Small intestine (tissue), 7 donors: ENCODE measurements around the gene IFT122. TPM values are rescaled to one million over a fixed set of nuclear protein-coding genes. Genes with fewer than 3 reads are reported as not detected.

Experiments
- DNase-seq, 2 donors: peaks; one replicate each; pipeline versions ENCODE4 v3.0.0 to v3.0.0-alpha.2; 2013
- FAIRE-seq: peaks from 2 replicates; lab custom pipeline; 2012; peaks lifted over from hg19 to GRCh38; lab: Jason Lieb, UNC
- H3K27ac ChIP-seq, 3 donors: one replicate each; pipeline ENCODE4 v1.5.1; 2013; ENCODE audit warnings: low read length in 2 of 3, mild to moderate bottlenecking in 2 of 3, control low read depth in 1 of 3, inconsistent platforms in 1 of 3, low read depth in 1 of 3, moderate library complexity in 1 of 3
- H3K27me3 ChIP-seq, 3 donors: one replicate each; pipeline ENCODE4 v1.6.1; 2013; ENCODE audit warnings: low read length in 3 of 3, inconsistent platforms in 1 of 3; ENCODE audit not compliant: control insufficient read depth in 3 of 3, insufficient read depth in 3 of 3
- H3K36me3 ChIP-seq, 3 donors: one replicate each; pipeline ENCODE4 v1.6.1; 2013; ENCODE audit warnings: low read length in 3 of 3, inconsistent platforms in 1 of 3, low read depth in 1 of 3, mild to moderate bottlenecking in 1 of 3, moderate library complexity in 1 of 3; ENCODE audit not compliant: control insufficient read depth in 3 of 3, insufficient read depth in 2 of 3
- H3K4me1 ChIP-seq, 3 donors: one replicate each; pipeline ENCODE4 v1.6.1; 2013; ENCODE audit warnings: low read length in 2 of 3, inconsistent platforms in 1 of 3, low read depth in 1 of 3, mild to moderate bottlenecking in 1 of 3, moderate library complexity in 1 of 3; ENCODE audit not compliant: control insufficient read depth in 3 of 3, insufficient read depth in 2 of 3
- H3K4me3 ChIP-seq, 3 donors: one replicate each; pipeline ENCODE4 v1.5.1; 2013; ENCODE audit warnings: low read length in 3 of 3, control low read depth in 1 of 3, inconsistent platforms in 1 of 3, low read depth in 1 of 3, mild to moderate bottlenecking in 1 of 3, moderate library complexity in 1 of 3
- H3K9me3 ChIP-seq, 2 donors: one replicate each; pipeline ENCODE4 v1.6.1; 2013; ENCODE audit warnings: low read depth in 1 of 2, low read length in 1 of 2; ENCODE audit not compliant: control insufficient read depth in 2 of 2, insufficient read depth in 1 of 2
- WGBS, 3 donors: extraction: QIAGEN DNeasy Blood & Tissue Kit; methylation state at CpG; one replicate each; pipeline ENCODE4 v1.1.7; 2013; 5-methylcytosine and 5-hydroxymethylcytosine counted together
- polyA plus RNA-seq, 4 donors: library from polyadenylated mRNA; stranded (reverse) in 3 of 4; unstranded in 1 of 4; fragments of 200-250 nt in 3 of 4; fragments of 120-200 nt in 1 of 4; gene quantifications; one replicate each; pipeline versions ENCODE4 v1.2.1 to v1.2.3, GENCODE V29; 2013
- donor health status: healthy with polysubstance abuse.
- donor health status: control.
- donor health status: control.
- donor health status: Bipolar disorder and iron deficiency.
- donor health status: healthy.

IFT122 gene
- polyA plus RNA-seq, 4 donors, result 5.1 to 31.9 (median 9.1) TPM

GRCh38 chr3:129399895-129400357 is 40.1 kb upstream of the IFT122 start:
- peaks cover 0 to 16% (median 0%) of the 10 kb centered on the region in 3 donors for H3K36me3 ChIP-seq
- peak overlapping the region in 1 of 3 donors; percentile 60 for H3K27ac ChIP-seq
- DNase-seq, result no peak
- H3K4me1 ChIP-seq, result peaks cover 2 to 6% (median 5%) of the 10 kb centered on the region in 3 donors
- peak overlapping the region in 1 of 3 donors; percentile 89 for H3K4me3 ChIP-seq
- H3K27me3 ChIP-seq, result no peaks in the 10 kb centered on the region
- 38 to 47% (median 41%) methylated on average over 8 of the region's 8 CpGs for WGBS, 3 donors
- no peaks in the 10 kb centered on the region for H3K9me3 ChIP-seq
- FAIRE-seq, result no peak

- no peak overlapping the region for H3K4me3 ChIP-seq
- H3K4me1 ChIP-seq, result peaks cover 2 to 6% (median 5%) of the 10 kb centered on the region in 3 donors
- no peak overlapping the region for H3K27ac ChIP-seq
- no peaks in the 10 kb centered on the region for H3K36me3 ChIP-seq
- no peak for DNase-seq
- no peaks in the 10 kb centered on the region for H3K9me3 ChIP-seq
- 73 to 80% (median 74%) methylated on average over 7 of the region's 7 CpGs for WGBS, 3 donors
- H3K27me3 ChIP-seq, result no peaks in the 10 kb centered on the region
- FAIRE-seq, result no peak
Observed at GRCh38 chr3:129402210-129402609, 37.8 kb upstream of the IFT122 start.

- Histone ChIP-seq H3K36me3 (no peaks in the 10 kb centered on the region), H3K4me1 (peaks cover 2 to 6% (median 5%) of the 10 kb centered on the region in 3 donors), H3K27me3 (no peaks in the 10 kb centered on the region), H3K27ac (no peak overlapping the region), H3K9me3 (no peaks in the 10 kb centered on the region), H3K4me3 (no peak overlapping the region)
- DNase-seq (no peak), FAIRE-seq (no peak)
- 94 to 100% (median 94%) methylated on average over 4 of the region's 4 CpGs for WGBS, 3 donors
Observed at GRCh38 chr3:129402616-129403015, 37.4 kb upstream of the IFT122 start.

- no peaks in the 10 kb centered on the region for H3K36me3 ChIP-seq
- H3K27me3 ChIP-seq, result no peaks in the 10 kb centered on the region
- no peaks in the 10 kb centered on the region for H3K9me3 ChIP-seq
- no peak for DNase-seq
- no peak overlapping the region for H3K4me3 ChIP-seq
- 82 to 86% (median 84%) methylated on average over 7 of the region's 7 CpGs for WGBS, 3 donors
- H3K27ac ChIP-seq, result no peak overlapping the region
- peaks cover 0 to 3% (median 2%) of the 10 kb centered on the region in 3 donors for H3K4me1 ChIP-seq
- FAIRE-seq, result no peak
Observed at GRCh38 chr3:129403450-129403849, 36.6 kb upstream of the IFT122 start.

- no peaks in the 10 kb centered on the region for H3K9me3 ChIP-seq
- WGBS, 3 donors, result 80 to 84% (median 82%) methylated on average over 8 of the region's 8 CpGs
- DNase-seq (no peak), FAIRE-seq (no peak)
- H3K4me3 ChIP-seq, result no peak overlapping the region
- H3K4me1 ChIP-seq, result no peaks in the 10 kb centered on the region
- no peaks in the 10 kb centered on the region for H3K36me3 ChIP-seq
- H3K27ac ChIP-seq, result no peak overlapping the region
- H3K27me3 ChIP-seq, result no peaks in the 10 kb centered on the region
Observed at GRCh38 chr3:129404130-129404529, 35.9 kb upstream of the IFT122 start.

GRCh38 chr3:129404610-129405009 is 35.4 kb upstream of the IFT122 start:
- Histone ChIP-seq H3K36me3 (no peaks in the 10 kb centered on the region), H3K9me3 (no peaks in the 10 kb centered on the region), H3K4me1 (no peaks in the 10 kb centered on the region), H3K27me3 (no peaks in the 10 kb centered on the region), H3K27ac (no peak overlapping the region), H3K4me3 (no peak overlapping the region)
- 80 to 86% (median 85%) methylated on average over 5 of the region's 5 CpGs for WGBS, 3 donors
- no peak for DNase-seq
- no peak for FAIRE-seq

GRCh38 chr3:129409541-129409940 is 30.5 kb upstream of the IFT122 start:
- H3K4me1 ChIP-seq, result peaks cover 4 to 22% (median 4%) of the 10 kb centered on the region in 3 donors
- H3K27ac ChIP-seq, result no peak overlapping the region
- WGBS, 3 donors, result 74 to 85% (median 75%) methylated on average over 2 of the region's 2 CpGs
- no peaks in the 10 kb centered on the region for H3K27me3 ChIP-seq
- no peaks in the 10 kb centered on the region for H3K36me3 ChIP-seq
- no peak overlapping the region for H3K4me3 ChIP-seq
- H3K9me3 ChIP-seq, result no peaks in the 10 kb centered on the region
- FAIRE-seq (no peak), DNase-seq (no peak)

- no peak for FAIRE-seq
- WGBS, 3 donors, result 92 to 95% (median 93%) methylated on average over 17 of the region's 17 CpGs
Observed at GRCh38 chr3:129410971-129411370, 29.1 kb upstream of the IFT122 start.

More at GRCh38 chr3:129410971-129411370, 29.1 kb upstream of the IFT122 start:
- Histone ChIP-seq H3K4me1 (peaks cover 4 to 25% (median 4%) of the 10 kb centered on the region in 3 donors), H3K4me3 (no peak overlapping the region), H3K9me3 (no peaks in the 10 kb centered on the region), H3K27ac (no peak overlapping the region), H3K36me3 (no peaks in the 10 kb centered on the region), H3K27me3 (no peaks in the 10 kb centered on the region)
- no peak for DNase-seq
